Upper lobe of right lung (tissue), 1 donor: Measurements from ENCODE around the gene GNAL. TPM values are rescaled to one million over a fixed set of nuclear protein-coding genes. Genes with fewer than 3 reads are reported as not detected.
A peak's percentile ranks its signal among the peaks of the same experiment; 100 is the strongest.

ENCODE experiments used
- ATAC-seq: fragments of 200-7000 bp; cut with Tn5 transposase; one replicate; pipeline ENCODE4 v1.9.1; 2020; ENCODE audit warnings: mild to moderate bottlenecking, moderate library complexity
- DNase-seq: peaks from one replicate; pipeline ENCODE4 v3.0.0-alpha.2; 2020
- H3K27ac ChIP-seq: fragments of 200-600 bp; one replicate; pipeline ENCODE4 v1.8.0; 2022
- H3K27me3 ChIP-seq: fragments of 200-600 bp; one replicate; pipeline ENCODE4 v1.8.0; 2022; ENCODE audit warnings: mild to moderate bottlenecking
- H3K36me3 ChIP-seq: fragments of 200-600 bp; one replicate; pipeline ENCODE4 v1.8.0; 2022
- H3K4me1 ChIP-seq: fragments of 200-600 bp; one replicate; pipeline ENCODE4 v1.8.0; 2022
- H3K4me3 ChIP-seq: fragments of 200-600 bp; one replicate; pipeline ENCODE4 v1.8.0; 2022; ENCODE audit warnings: mild to moderate bottlenecking
- H3K9me3 ChIP-seq: fragments of 200-600 bp; one replicate; pipeline ENCODE4 v1.8.0; 2022
- CTCF ChIP-seq: fragments of 200-600 bp; IDR thresholded peaks from one replicate; pipeline ENCODE4 v1.8.0; 2022; ENCODE audit warnings: antibody characterized with exemption
- intact Hi-C: fragments of 100-400 bp; cut with DNase I; formaldehyde crosslinking; loops from one replicate; pipeline ENCODE4 v1.11.0; 2022
- total RNA-seq: library from RNA; stranded (reverse); fragmentation: NEBNext Ultra II Directional; extraction: Animal tissue kit (Norgen Biotek cat#: 25700); gene quantifications from one replicate; pipeline ENCODE4 v1.2.1, GENCODE V29; 2021
- donor health status: DM: no; HTN: yes; CAD: no; lungs with severe emphysema.

Gene GNAL
- total RNA-seq, 1 donor from 2014 or later, result 4.3 TPM

GRCh38 chr18:11883153-11883552 lies 194.1 kb downstream of the GNAL start:
- peaks cover 43% of the 10 kb centered on the region for H3K36me3 ChIP-seq
- no peak for TF ChIP-seq CTCF
- ATAC-seq (peak; percentile 51), DNase-seq (no peak)
- no peaks in the 10 kb centered on the region for H3K27me3 ChIP-seq
- H3K4me1 ChIP-seq, result peaks cover 5% of the 10 kb centered on the region
- H3K9me3 ChIP-seq, result no peaks in the 10 kb centered on the region
- no peak overlapping the region for H3K27ac ChIP-seq
- no peak overlapping the region for H3K4me3 ChIP-seq
- intact Hi-C loops, result no loop called here

- TF ChIP-seq CTCF, result no peak
- H3K27ac ChIP-seq, result no peak overlapping the region
- H3K4me3 ChIP-seq, result no peak overlapping the region
- DNase-seq, result no peak
- no peak for ATAC-seq
- no peaks in the 10 kb centered on the region for H3K9me3 ChIP-seq
- H3K4me1 ChIP-seq, result peaks cover 5% of the 10 kb centered on the region
- intact Hi-C loops, result no loop called here
- peaks cover 55% of the 10 kb centered on the region for H3K36me3 ChIP-seq
- no peaks in the 10 kb centered on the region for H3K27me3 ChIP-seq
Measured at GRCh38 chr18:11884396-11885030, 195.4 kb downstream of the GNAL start.

GRCh38 chr18:11885278-11885947 lies 196.3 kb downstream of the GNAL start:
- Histone ChIP-seq H3K27ac (no peak overlapping the region), H3K4me3 (no peak overlapping the region), H3K4me1 (peaks cover 5% of the 10 kb centered on the region), H3K27me3 (no peaks in the 10 kb centered on the region), H3K36me3 (peaks cover 64% of the 10 kb centered on the region), H3K9me3 (no peaks in the 10 kb centered on the region)
- DNase-seq (no peak), ATAC-seq (peak; percentile 14)
- no peak for TF ChIP-seq CTCF
- intact Hi-C loops, result no loop called here

GRCh38 chr18:11886577-11887110 lies 197.6 kb downstream of the GNAL start:
- ATAC-seq (no peak), DNase-seq (no peak)
- H3K9me3 ChIP-seq, result no peaks in the 10 kb centered on the region
- H3K27me3 ChIP-seq, result no peaks in the 10 kb centered on the region
- intact Hi-C loops, result no loop called here
- peaks cover 5% of the 10 kb centered on the region for H3K4me1 ChIP-seq
- peaks cover 73% of the 10 kb centered on the region for H3K36me3 ChIP-seq
- no peak overlapping the region for H3K27ac ChIP-seq
- no peak for TF ChIP-seq CTCF
- no peak overlapping the region for H3K4me3 ChIP-seq

GRCh38 chr18:11887328-11888128 lies 198.5 kb downstream of the GNAL start:
- ATAC-seq (peak; percentile 89), DNase-seq (no peak)
- no peaks in the 10 kb centered on the region for H3K9me3 ChIP-seq
- H3K27me3 ChIP-seq, result no peaks in the 10 kb centered on the region
- intact Hi-C loops, result no loop called here
- no peak for TF ChIP-seq CTCF
- peaks cover 5% of the 10 kb centered on the region for H3K4me1 ChIP-seq
- peaks cover 73% of the 10 kb centered on the region for H3K36me3 ChIP-seq
- H3K4me3 ChIP-seq, result no peak overlapping the region
- peak overlapping the region; percentile 48 for H3K27ac ChIP-seq
